ENCODE measurements around the gene LAIR1.

- TF ChIP-seq CTCF (IDR thresholded peaks at IDR 0.05; ENCODE audit: insufficient read depth, low read length) (peak; percentile 87), POLR2AphosphoS5 (IDR thresholded peaks at IDR 0.05; ENCODE audit: low read depth) (no peak), REST (IDR thresholded peaks at IDR 0.05; ENCODE audit: insufficient replicate concordance, low read depth) (no peak), GABPA (IDR thresholded peaks at IDR 0.05; ENCODE audit: low read depth) (no peak), SPI1 (IDR thresholded peaks at IDR 0.05; ENCODE audit: borderline replicate concordance, low read depth) (no peak)
Observed at GRCh38 chr19:54325194-54325621, 39.5 kb downstream of the LAIR1 start.

Measured in HL-60 (cell line).